SU-DHL-6 (cell line): ENCODE measurements around the gene TACO1.

Experiments
- CTCF ChIP-seq: fragments of 200-600 bp; sonication (generic); IDR thresholded peaks from one replicate; pipeline ENCODE4 v1.5.1; 2017; ENCODE audit warnings: antibody characterized with exemption, mild to moderate bottlenecking, low read length, moderate library complexity; ENCODE audit not compliant: insufficient read depth, poor library complexity, severe bottlenecking
- EZH2phosphoT487 ChIP-seq: fragments of 200-600 bp; sonication (generic), shearing (Covaris generic); conservative IDR thresholded peaks from 2 replicates; pipeline ENCODE4 v1.6.1; 2018; ENCODE audit warnings: mild to moderate bottlenecking, antibody characterized with exemption, low read length, moderate library complexity, mixed read lengths

DNA sequence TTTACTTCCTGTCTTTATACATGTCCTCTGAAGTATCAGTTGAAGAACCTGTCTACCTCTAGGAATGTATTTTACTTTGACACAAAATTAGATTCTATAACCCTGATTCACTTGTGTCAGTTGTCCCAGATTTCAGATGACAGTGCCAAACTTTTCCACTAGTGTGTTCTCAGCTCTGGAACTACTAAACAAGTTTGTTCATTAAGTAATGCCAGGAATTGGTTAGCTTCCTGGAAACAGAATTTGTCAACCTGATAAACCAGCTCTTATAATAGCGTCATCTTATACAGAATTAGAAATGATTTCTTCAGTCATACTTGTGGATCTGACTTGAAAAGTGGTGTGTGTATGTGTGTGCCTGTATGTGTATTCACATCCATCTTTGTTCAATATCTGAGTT is 28.9 kb downstream of the TACO1 start:
- TF ChIP-seq CTCF (no peak), EZH2phosphoT487 (no peak)
